HG03139 (cell line): ENCODE results near the gene KLF14.
"Not testable (repeated sequence)": the region's sequence is repeated elsewhere in the genome, so short reads cannot be mapped to it uniquely, and the experiment has no call there.

ENCODE experiments used
- ATAC-seq: cut with Tn5 transposase; IDR thresholded peaks from one replicate; pipeline ENCODE4 v1.9.1; 2021; ENCODE audit not compliant: unreplicated experiment

Gene KLF14

DNA sequence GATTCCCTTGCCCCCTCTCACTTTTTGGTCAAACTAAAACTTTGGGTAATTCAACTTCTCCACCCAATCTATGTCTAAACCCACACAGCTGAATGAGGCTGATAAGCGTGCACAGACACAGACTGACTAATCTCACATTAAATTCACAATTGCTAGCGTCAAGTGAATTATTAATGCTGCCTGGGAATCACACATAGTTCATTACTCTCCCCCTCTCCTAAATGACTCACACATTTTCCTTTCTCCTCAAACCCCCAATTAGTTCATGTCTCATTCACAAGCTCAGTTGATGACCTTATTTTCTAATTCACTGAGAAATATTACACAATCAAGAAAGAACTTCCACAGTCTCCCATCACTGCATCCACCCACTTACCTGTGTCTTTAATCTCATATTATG is 14.5 kb downstream of the KLF14 start:
- ATAC-seq: no peak

DNA sequence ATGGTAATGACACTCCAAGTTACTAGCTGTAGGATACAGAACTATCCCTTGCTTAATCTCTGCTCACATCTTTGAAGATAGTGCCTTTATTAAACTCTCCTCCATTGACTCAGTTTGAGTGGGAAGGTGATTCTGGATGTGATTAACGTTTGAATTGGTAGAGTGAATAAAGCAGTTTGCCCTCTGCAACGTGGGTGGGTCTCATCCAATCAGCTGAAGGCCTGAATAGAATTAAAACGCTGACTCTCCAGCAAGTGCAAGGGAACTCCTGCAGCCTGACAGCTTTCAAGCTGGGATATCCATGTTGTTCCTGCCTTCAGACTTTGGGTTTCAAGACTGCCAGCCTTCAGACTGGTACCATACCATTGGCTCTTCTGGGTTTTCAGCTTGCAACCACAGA is 21.6 kb downstream of the KLF14 start:
- no peak for ATAC-seq

DNA sequence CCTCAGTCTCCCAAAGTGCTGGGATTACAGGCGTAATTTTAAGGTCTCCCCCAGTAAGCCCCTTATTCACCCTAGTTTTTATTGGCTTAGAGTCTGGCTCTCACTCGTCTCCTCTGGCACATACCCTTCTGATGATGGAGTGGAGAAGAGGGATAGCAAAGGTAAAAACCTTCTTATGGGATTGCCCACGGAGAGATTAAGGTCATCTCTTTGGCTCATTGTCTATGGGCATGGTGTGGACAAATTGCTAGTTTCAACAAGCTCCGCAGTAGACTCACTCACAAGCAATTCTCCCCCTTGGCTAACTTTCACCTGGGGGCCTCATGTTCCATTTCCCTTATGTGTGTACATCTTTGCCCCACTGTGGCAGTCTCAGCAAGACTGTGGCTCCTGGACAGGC is 25.2 kb downstream of the KLF14 start:
- ATAC-seq: no peak

GRCh38 chr7:130708001-130708400 is 26.0 kb downstream of the KLF14 start:
- ATAC-seq: no peak

- no peak for ATAC-seq
These were observed 30.2 kb downstream of the KLF14 start for GRCh38 chr7:130703851-130704250.

DNA sequence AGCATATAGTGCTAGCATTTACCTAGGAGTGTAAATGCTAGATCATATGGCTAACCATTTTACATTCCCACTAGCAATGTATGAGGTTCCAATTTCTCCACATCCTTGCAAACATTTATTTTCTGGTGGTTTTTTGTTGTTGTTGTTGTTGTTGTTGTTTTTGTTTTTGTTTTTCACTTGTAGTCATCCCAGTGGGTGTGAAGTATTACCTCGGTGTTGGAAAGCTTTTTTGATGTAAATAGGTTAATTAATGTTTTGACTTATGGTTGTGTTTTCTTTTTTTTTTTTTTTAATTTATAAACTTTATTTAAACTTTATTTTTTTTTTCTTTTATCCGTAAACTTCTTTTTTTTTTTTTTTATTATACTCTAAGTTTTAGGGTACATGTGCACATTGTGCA is 32.4 kb downstream of the KLF14 start:
- no peak for ATAC-seq

DNA sequence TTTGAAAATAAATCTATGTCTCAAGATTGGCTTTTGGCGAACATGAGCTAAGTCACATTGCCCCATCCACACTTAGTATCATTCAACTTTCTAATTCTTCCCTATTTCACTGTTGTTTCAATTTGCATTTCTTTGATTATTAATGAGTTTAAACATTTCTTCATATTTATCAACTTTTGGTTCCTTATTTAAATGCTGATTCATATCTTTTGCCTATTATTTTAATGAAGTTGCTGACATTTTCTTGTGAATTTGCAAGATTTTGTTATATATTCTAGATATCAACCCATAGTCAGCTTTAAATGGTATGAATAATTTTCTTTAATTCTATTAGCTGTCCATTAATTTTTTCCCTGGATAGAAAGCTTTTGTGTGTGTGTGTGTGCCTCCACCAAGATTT is 33.2 kb downstream of the KLF14 start:
- ATAC-seq: no peak

DNA sequence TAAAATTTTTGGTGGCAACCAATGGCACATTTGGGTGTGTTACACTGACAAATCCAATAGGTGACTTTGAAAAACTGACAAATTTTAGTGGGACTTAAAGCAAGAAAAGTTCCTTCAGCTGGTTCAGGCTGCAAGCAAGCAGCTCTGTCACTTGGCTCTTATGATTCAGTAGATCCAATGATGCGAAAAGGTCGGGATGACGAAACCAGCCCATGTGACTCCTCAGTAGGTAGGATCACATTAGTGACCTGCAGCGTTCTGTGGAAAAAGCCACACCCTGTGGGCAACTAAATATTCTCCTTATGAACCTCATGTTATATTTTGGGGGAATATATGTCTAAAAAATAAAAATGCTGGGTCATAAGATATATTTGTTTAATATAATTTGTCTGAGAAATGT is 34.3 kb downstream of the KLF14 start:
- no peak for ATAC-seq

DNA sequence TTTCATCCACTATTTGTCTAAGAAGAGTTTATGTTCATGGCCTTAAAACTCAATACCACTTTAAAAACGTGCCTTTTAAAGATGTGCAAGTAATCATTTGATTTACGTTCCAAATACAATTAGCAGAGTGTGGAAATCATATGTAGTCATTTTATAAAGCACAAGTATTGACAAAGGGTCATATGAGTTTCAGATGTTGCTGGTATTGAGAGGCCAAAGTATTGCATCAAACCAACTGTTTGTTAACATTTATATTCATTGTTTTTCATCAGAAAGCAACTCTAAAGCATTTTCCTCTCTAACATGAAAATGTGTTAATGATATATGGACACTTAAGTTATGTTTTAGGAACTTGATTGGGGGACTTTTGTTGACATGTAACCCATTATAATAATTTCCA is 36.2 kb downstream of the KLF14 start:
- ATAC-seq: no peak

DNA sequence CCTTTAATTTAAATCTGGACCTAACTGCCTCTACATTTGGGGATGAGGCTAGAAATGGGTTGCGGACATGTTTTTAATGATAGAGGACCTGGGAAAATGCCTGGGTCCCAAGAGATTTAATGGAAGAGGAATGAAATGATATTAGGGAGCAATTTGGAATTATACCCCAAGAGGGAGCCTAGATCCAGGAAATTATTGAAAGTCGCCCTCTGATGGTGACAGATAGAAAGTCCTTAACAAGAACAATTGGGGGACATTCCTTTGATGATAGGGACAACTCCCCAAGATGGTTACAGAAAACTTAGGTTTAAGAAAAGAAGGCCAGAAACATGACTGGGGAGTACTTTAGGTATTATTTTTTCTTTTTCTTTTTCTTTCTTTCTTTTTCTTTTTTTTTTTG is 38.2 kb downstream of the KLF14 start:
- no peak for ATAC-seq

GRCh38 chr7:130692396-130692795 is 41.6 kb downstream of the KLF14 start:
- ATAC-seq: not testable (repeated sequence)

GRCh38 chr7:130689683-130690082 is 44.3 kb downstream of the KLF14 start:
- ATAC-seq: no peak

GRCh38 chr7:130683026-130683425 is 51.0 kb downstream of the KLF14 start:
- no peak for ATAC-seq
